HCT116 (cell line): ENCODE measurements around the gene FNBP1. TPM values are rescaled to one million over a fixed set of nuclear protein-coding genes. Genes with fewer than 3 reads are reported as not detected.

Experiments
- ATAC-seq: fragments of 200-7000 bp; cut with Tn5 transposase; 2 replicates; pipeline ENCODE4 v1.9.1; 2020; ENCODE audit warnings: mild to moderate bottlenecking, moderate library complexity
- BruUV-seq: library from RNA; stranded (reverse); fragments of 400-500 nt; replicated peaks from 2 replicates; lab custom pipeline; 2021; lab: Mats Ljungman, UMichigan
- CTCF ChIA-PET: fragments of 300-600 bp; sonication (Branson Sonifier 250); formaldehyde crosslinking; loops from one replicate; lab custom pipeline; 2021; ENCODE audit warnings: antibody characterized with exemption; lab: Charles Lee
- POLR2A ChIA-PET: fragments of 300-600, 350-600 bp; sonication (Branson Sonifier 250); formaldehyde crosslinking; loops from one replicate; lab custom pipeline; 2021; ENCODE audit warnings: antibody characterized with exemption; lab: Charles Lee
- RAD21 ChIA-PET, 2 experiments: fragments of 300-600 bp; sonication (Branson Sonifier 250); formaldehyde crosslinking; loops; one replicate each; lab custom pipeline; 2023; ENCODE audit warnings: low total read pairs in 2 of 2; ENCODE audit not compliant: uncharacterized antibody in 2 of 2, unreplicated experiment in 2 of 2, low non-redundant PET in 1 of 2; lab: Charles Lee
- DNase-seq: peaks from one replicate; pipeline ENCODE4 v3.0.0-alpha.2; 2010; ENCODE audit warnings: low read depth, low spot score
- H2AFZ ChIP-seq: fragments of 200-600 bp; shearing (Covaris generic), sonication (generic); 2 replicates; pipeline ENCODE4 v1.6.1; 2017; ENCODE audit warnings: low read depth, mixed run types, mixed read lengths, antibody characterized with exemption, low read length; ENCODE audit not compliant: poor library complexity, severe bottlenecking
- H3K27ac ChIP-seq: 2 replicates; pipeline ENCODE4 v1.5.1; 2012; ENCODE audit warnings: low read depth, low read length
- H3K27me3 ChIP-seq: fragments of 200-600 bp; sonication (generic); 2 replicates; pipeline ENCODE4 v1.6.1; 2016; ENCODE audit warnings: mixed run types, low read length, mixed read lengths; ENCODE audit not compliant: insufficient read depth
- H3K36me3 ChIP-seq, 2 experiments: fragments of 200-500 bp in 1 of 2; fragments of 200-600 bp in 1 of 2; sonication (Bioruptor generic) in 1 of 2; sonication (generic) in 1 of 2; 2 replicates each; pipeline versions ENCODE4 v1.5.1 to v1.6.1; 2014 to 2016; ENCODE audit warnings: low read length in 2 of 2, inconsistent platforms in 1 of 2, mixed read lengths in 1 of 2, mixed run types in 1 of 2; ENCODE audit not compliant: insufficient read depth in 2 of 2, control insufficient read depth in 1 of 2
- H3K4me1 ChIP-seq, 2 experiments: fragments of 200-600 bp in 1 of 2; sonication (generic) in 1 of 2; 2 replicates each; pipeline versions ENCODE4 v1.5.1 to v1.6.1; 2012 to 2017; ENCODE audit warnings: low read length in 2 of 2, inconsistent platforms in 1 of 2, mild to moderate bottlenecking in 1 of 2, mixed read lengths in 1 of 2, mixed run types in 1 of 2, moderate library complexity in 1 of 2; ENCODE audit not compliant: insufficient read depth in 2 of 2, control insufficient read depth in 1 of 2
- H3K4me2 ChIP-seq: fragments of 200-600 bp; sonication (generic); 2 replicates; pipeline ENCODE4 v1.6.1; 2017; ENCODE audit warnings: mixed run types, low read length, mixed read lengths
- H3K4me3 ChIP-seq, 2 experiments: fragments of 200-600 bp in 1 of 2; sonication (generic) in 1 of 2; replicated peaks in 1 of 2; 2 replicates each; pipeline ENCODE4 v1.5.1; 2011 to 2016; ENCODE audit warnings: low read length in 2 of 2, control low read depth in 1 of 2, low read depth in 1 of 2, mild to moderate bottlenecking in 1 of 2, mixed read lengths in 1 of 2, mixed run types in 1 of 2
- H3K79me2 ChIP-seq: fragments of 200-600 bp; sonication (generic); 2 replicates; pipeline ENCODE4 v1.6.1; 2017; ENCODE audit warnings: mild to moderate bottlenecking, mixed run types, low read length, moderate library complexity, mixed read lengths; ENCODE audit not compliant: insufficient read depth
- H3K9ac ChIP-seq: fragments of 200-600 bp; sonication (generic); 2 replicates; pipeline ENCODE4 v1.6.1; 2016; ENCODE audit warnings: low read length, mixed read lengths
- H3K9me2 ChIP-seq: fragments of 200-600 bp; sonication (generic), shearing (Covaris generic); 2 replicates; pipeline ENCODE4 v1.6.1; 2017; ENCODE audit warnings: mixed run types, mild to moderate bottlenecking, moderate library complexity; ENCODE audit not compliant: insufficient read depth
- H3K9me3 ChIP-seq, 2 experiments: fragments of 200-500 bp in 1 of 2; fragments of 200-600 bp in 1 of 2; sonication (Bioruptor generic) in 1 of 2; sonication (generic) in 1 of 2; 2 replicates each; pipeline ENCODE4 v1.6.1; 2014 to 2017; ENCODE audit warnings: low read length in 2 of 2, mixed read lengths in 2 of 2, inconsistent platforms in 1 of 2, low read depth in 1 of 2, mild to moderate bottlenecking in 1 of 2, mixed run types in 1 of 2, moderate library complexity in 1 of 2; ENCODE audit not compliant: control insufficient read depth in 1 of 2, insufficient read depth in 1 of 2
- H4K20me1 ChIP-seq: fragments of 200-600 bp; sonication (generic), shearing (Covaris generic); 2 replicates; pipeline ENCODE4 v1.6.1; 2017; ENCODE audit warnings: mixed run types, mild to moderate bottlenecking, moderate library complexity; ENCODE audit not compliant: insufficient read depth
- CBX3 ChIP-seq: IDR thresholded peaks from 2 replicates; pipeline ENCODE4 v1.6.1; 2012; ENCODE audit warnings: low read depth
- FOSL1 ChIP-seq: IDR thresholded peaks from 2 replicates; pipeline ENCODE4 v1.6.1; 2012; ENCODE audit warnings: low read depth
- JUND ChIP-seq: IDR thresholded peaks from 2 replicates; pipeline ENCODE4 v1.6.1; 2012
- POLR2A ChIP-seq: IDR thresholded peaks from 2 replicates; pipeline ENCODE4 v1.7.0; 2011; ENCODE audit warnings: borderline replicate concordance; ENCODE audit not compliant: insufficient read depth, insufficient read length; ENCODE audit errors: extremely low read depth
- POLR2AphosphoS5 ChIP-seq: IDR thresholded peaks from 2 replicates; pipeline ENCODE4 v1.6.1; 2011; ENCODE audit warnings: mild to moderate bottlenecking, low read depth, low read length, moderate library complexity
- YY1 ChIP-seq: IDR thresholded peaks from 2 replicates; pipeline ENCODE4 v1.6.1; 2011; ENCODE audit warnings: low read length, low read depth, moderate library complexity, mild to moderate bottlenecking; ENCODE audit not compliant: insufficient replicate concordance; ENCODE audit errors: extremely low read depth
- ZBTB33 ChIP-seq: IDR thresholded peaks from 2 replicates; pipeline ENCODE4 v1.6.1; 2011; ENCODE audit warnings: mild to moderate bottlenecking, low read length, moderate library complexity; ENCODE audit not compliant: insufficient replicate concordance; ENCODE audit errors: extremely low read depth
- ZFX ChIP-seq: fragments of 450-650 bp; IDR thresholded peaks from 2 replicates; pipeline ENCODE4 v1.6.1; 2017
- intact Hi-C: fragments of 100-400 bp; cut with micrococcal nuclease; formaldehyde crosslinking; loops from 2 replicates; pipeline ENCODE4 v1.10.0; 2022
- total RNA-seq: library from RNA; stranded (reverse); gene quantifications from one replicate; pipeline ENCODE4 v1.2.1, GENCODE V29; 2021; ENCODE audit not compliant: unreplicated experiment
- TF ChIP-seq, protein P1 (sequence below): IDR thresholded peaks from 2 replicates; pipeline ENCODE4 v1.6.1; 2012
- TF ChIP-seq, protein P2 (sequence below): IDR thresholded peaks from 2 replicates; pipeline ENCODE4 v1.6.1; 2012

Gene FNBP1
- total RNA-seq, 1 experiment from 2014 or later: 25.0 TPM

DNA sequence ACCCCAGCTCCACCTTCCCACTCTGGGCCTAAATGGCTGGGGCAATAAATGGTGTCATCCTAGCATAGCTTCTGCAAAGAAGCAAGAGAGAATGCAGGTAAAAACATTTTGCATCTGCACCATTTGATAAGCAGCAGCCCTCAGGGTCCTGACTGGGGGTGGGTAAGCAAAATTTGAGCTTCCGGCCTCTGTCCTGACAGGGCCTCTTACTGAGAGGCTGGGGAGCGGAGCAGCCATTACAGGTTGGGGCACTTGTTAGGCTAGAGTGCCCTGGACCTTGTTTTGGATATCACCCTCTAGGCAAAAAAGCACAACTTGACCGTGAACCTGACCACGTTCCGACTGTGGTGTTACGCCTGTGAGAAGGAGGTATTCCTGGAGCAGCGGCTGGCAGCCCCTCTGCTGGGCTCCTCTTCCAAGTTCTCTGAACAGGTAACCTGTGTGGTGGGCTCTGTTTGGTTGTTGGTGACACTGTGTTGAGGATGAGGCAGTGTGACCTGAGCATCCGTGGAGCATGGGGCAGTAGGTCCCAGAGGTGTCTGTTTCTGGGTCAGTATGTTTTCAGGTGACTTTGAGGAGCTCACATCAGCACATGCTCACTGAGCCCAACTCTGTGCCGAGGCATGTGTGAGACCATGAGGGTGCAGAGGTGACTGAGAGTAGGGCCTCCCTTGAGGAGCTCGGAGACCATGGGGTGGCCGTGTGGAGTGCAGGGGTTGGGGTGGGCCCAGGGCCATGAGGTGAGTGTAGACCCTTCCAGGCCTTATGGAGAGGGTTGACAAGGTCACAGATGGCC, 184.6 kb downstream of the FNBP1 start:
- DNase-seq: no peak
- H3K27me3 ChIP-seq: no peaks in the 10 kb centered on the region
- no peaks in the 10 kb centered on the region for H3K4me1 ChIP-seq
- no peak overlapping the region for H2AFZ ChIP-seq
- CTCF ChIA-PET: no interaction called here
- H3K4me3 ChIP-seq: no peak overlapping the region
- H3K27ac ChIP-seq: no peak overlapping the region
- no peaks in the 10 kb centered on the region for H3K9me2 ChIP-seq
- H4K20me1 ChIP-seq: no peaks in the 10 kb centered on the region
- H3K36me3 ChIP-seq: peaks cover 0 to 3% of the 10 kb centered on the region in 2 experiments; a peak in 1 of 4 replicates
- H3K9me3 ChIP-seq: no peaks in the 10 kb centered on the region
- H3K4me2 ChIP-seq: no peak overlapping the region
- RAD21 ChIA-PET: no interaction called here
- H3K79me2 ChIP-seq: no peaks in the 10 kb centered on the region
- ATAC-seq: no peak
- intact Hi-C loops: no loop called here
- POLR2A ChIA-PET: no interaction called here
- BruUV-seq: no TSS peak
- TF ChIP-seq POLR2A: no peak
- TF ChIP-seq, protein P1, sequence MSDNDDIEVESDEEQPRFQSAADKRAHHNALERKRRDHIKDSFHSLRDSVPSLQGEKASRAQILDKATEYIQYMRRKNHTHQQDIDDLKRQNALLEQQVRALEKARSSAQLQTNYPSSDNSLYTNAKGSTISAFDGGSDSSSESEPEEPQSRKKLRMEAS: no peak
- TF ChIP-seq ZBTB33: no peak
- TF ChIP-seq JUND: no peak
- TF ChIP-seq CBX3: no peak
- TF ChIP-seq POLR2AphosphoS5: no peak
- TF ChIP-seq YY1: no peak
- TF ChIP-seq, protein P2, sequence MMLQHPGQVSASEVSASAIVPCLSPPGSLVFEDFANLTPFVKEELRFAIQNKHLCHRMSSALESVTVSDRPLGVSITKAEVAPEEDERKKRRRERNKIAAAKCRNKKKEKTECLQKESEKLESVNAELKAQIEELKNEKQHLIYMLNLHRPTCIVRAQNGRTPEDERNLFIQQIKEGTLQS: no peak
- no peak for TF ChIP-seq FOSL1
- no peak for TF ChIP-seq ZFX
- H3K9ac ChIP-seq: no peak overlapping the region
